ENCODE results near the gene KCTD13.
"Not testable (repeated sequence)": the region's sequence is repeated elsewhere in the genome, so short reads cannot be mapped to it uniquely, and the experiment has no call there.

The KCTD13 gene

DNA sequence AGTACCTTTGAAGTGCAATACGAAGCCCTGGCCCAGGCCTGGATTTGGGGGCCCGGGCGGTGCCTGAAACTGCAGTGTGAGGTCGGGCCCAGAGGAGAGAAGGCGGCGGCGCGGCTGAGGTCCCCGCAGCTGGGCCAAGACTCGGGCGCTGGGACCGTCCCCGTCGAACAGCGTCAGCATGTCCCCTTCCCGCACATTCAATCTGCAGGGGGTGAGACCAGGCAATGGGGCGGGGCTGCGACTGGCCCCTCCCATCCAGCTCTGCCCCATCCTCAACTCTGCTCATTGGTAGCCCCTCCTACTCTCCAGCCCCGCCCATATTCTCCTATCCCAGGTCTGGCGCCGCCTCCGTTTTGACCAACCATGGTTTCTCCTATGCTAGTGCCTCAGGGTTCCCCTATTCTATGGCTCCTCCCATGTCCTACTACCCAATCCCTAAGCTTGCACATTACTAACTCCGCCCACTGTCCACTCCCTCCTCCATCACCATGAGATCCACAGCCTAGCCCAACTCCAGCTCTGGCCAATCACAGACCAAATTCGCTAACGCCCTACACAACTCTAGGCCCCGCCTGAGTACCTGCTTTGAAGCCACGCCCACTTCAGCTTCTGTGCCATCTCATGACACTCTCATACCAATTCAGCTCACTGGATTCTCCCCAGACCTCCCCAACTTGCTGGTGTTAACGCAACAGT is 48.6 kb downstream of the KCTD13 start:
- no peak for DNase-seq

DNA sequence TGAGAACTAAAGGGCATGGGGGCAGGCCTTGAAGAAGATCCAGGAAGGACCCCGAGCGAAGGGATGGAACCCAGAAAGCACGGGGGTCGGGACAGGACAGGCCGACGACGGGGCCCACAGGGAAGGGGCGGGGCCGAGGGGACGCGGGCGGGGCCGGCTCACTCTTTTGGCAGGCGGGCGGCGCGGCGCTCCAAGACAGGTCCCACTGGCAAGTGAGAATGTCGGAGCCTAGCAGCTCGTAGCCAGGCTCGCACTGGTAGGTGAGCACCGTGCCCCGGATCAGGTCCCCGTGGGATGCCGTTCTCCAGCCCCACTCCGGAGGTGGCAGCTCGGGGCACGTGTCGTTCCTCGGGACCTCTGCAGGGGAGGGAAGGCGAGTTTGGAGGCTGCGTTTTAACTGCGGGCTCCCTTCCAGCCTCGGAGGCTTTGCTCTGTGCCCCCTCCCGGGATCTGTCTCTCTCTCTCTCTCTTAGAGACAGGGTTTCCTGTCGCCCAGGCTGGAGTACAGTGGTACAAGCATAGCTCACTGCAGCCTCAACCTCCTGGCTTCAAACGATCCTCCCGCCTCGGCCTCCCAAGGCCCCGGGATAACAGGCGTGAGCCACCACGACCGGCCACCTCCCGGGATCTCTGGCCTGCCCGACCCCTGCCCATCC is 49.3 kb downstream of the KCTD13 start:
- DNase-seq, result no peak

GRCh38 chr16:29876217-29876593 is 49.8 kb downstream of the KCTD13 start:
- DNase-seq, result no peak

- no peak for DNase-seq
These were observed 50.8 kb downstream of the KCTD13 start for GRCh38 chr16:29875206-29875605.

DNA sequence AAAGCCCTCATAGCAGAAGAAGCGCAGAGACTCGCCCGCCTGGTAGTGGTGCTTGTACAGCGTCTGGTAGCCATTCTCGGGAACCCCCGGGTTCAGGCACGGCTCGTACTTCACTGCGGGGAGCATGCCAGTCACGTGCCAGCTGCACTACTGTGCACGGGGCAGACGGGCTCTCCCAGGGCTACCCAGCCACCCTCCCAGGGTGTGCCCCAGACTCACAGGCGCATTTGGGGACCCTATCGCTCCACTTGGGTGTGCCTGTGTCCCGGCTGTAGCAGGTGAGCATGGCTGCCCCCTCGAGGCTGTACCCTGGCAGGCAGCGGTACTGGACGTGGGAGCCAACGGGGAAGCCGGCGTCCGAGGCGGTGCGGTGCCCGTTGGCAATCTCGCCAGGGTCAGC is 52.7 kb downstream of the KCTD13 start:
- DNase-seq, result no peak

GRCh38 chr16:29871822-29872546 is 54.0 kb downstream of the KCTD13 start:
- DNase-seq, result no peak

- DNase-seq, result not testable (repeated sequence)
These were observed 57.0 kb downstream of the KCTD13 start for GRCh38 chr16:29869067-29869466.

DNA sequence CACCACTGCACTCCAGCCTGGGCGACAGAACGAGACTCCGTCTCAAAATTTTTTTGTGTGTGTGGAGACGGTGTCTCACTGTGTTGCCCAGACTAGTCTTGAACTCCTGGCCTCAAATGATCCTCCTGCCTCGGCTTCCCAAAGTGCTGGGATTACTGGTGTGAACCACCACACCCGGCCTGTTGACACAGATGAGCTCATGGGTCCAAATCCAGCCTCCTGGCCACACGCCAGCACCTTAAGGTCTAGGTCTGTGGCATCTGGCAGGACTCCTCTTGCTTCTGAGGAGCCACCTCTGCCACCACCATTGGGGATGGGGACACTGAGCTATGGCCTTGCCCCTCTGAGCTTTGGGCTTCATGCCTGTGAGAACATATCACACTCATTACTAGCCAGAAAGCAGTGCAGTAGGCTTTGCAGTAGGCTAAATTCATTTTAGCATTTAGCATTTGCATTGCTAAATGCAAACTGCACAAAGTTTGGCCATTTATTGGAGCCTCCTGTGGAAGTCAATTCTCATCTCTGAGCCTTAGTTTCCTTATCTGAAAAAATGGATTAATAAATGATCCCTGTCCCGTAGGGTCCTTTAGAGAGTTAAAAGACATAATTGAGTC is 57.5 kb downstream of the KCTD13 start:
- no peak for DNase-seq

DNA sequence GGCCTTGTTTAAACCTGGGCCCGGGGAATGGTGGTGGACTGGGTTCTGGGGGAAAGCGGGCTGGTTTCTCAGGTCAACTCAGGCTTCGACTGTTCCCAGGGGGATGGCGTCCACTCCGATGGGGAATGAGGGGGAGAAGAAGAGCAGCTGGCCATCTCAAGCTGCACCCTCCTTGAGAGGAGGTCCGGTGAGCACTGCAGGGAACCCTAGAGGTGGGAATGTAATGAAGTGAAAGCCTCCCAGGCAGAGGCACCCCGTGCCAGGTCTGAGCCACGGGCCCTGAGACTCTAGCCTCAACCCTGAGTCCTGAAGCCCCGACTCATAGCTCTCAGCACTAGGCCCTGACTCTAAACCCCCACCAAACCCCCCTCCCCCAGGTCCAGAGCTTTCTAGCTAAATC is 61.8 kb downstream of the KCTD13 start:
- no peak for DNase-seq

DNA sequence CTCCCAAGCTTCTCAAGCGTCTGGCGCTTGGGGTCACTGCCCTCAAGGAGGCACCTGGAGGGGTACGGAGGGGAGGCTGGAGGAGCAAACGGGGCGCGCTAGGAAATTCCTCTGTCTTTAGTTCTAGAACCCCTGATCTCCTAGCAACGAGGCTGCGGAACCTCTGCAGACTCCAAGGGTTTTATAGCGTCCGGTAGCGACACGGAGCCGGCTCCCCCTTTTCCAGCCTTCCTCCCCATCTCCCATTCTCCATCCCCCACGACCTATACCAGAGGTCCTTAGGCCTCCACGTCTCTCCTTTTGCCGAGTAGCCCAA is 62.4 kb downstream of the KCTD13 start:
- no peak for DNase-seq

- peak; percentile 96 for DNase-seq
These were observed 63.0 kb downstream of the KCTD13 start, which contains the start of gene CDIPT for GRCh38 chr16:29862884-29863668. Gene CDIPT (minus strand): TSS chr16:29863226. CDS start chr16:29862857, 369 bp downstream.

DNA sequence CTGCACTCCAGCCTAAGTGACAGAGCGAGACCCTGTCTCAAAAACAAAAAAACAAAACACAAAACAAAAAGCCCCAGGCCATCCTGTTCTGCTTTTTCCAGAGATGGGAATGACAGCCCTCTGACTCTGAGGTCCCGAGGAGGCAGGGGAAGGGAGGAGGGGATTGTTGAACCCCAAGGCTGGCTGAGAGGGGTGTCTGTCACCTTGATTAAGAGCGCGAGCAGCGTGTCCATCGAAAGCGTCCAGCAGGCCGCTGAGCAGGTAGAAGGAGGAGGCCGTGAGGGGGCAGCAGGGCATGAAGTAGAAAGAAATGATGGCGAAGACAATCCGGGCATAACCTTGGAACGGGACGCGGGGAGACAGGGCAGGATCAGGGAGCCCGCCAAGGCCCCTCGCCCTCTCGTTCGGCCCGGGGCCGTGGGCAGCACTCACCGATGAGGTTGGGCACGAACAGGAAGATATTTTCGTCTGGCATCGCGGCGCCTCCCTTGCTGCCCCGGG is 63.6 kb downstream of the KCTD13 start:
- no peak for DNase-seq

GRCh38 chr16:29860218-29860617 is 65.8 kb downstream of the KCTD13 start:
- DNase-seq, result no peak

DNA sequence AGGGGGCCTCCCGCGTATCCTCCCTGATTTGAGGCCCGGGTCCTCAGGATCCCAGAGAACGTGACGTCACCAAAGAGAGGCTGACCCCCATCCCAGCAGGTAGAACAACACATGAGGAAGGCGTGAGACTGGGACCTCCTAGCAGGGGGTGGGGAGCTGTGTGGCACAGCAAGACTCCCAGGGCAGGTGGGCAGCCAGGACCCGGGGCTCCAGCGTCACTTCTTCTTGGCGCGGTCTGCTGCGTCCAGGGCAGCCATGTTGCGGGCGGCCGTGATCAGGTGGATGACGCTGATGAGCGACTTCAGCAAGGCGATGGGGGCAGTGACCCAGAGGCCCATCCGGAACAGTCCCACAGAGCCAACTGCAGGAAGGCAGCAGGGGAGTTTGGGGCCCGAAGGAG is 67.1 kb downstream of the KCTD13 start:
- no peak for DNase-seq

DNA sequence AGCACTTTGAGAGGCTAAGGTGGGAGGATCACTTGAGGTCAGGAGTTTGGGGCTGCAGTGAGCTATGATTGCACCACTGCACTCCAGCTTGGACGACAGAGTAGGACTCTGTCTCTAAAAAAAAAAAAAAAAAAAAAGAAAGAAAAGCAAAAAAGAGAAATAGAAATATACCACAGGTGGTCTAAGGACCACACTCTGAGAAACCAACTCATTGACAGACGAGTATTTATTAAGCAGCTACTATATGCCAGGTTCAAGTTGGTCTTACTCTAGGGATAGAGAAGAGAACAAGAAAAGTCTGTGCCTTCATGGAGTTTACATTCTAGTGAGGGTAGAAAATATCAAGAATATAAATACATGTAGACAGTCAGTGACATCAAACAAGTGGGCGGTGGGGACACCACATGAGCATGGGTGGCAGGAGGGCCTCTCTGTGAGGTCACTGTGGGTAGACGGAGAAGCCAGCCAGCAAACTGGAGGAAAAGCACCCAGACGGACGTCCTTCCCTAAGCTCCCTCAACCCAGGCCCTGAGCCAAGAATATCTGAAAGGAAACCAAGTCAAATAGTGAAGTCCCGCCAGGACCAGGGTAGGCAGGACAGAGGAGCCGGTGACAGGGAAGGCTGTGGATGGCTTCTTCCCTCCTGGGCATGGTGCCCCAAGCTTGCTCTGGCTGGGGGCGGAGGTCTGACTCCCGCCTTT is 67.7 kb downstream of the KCTD13 start:
- no peak for DNase-seq

- DNase-seq, result no peak
These were observed 68.8 kb downstream of the KCTD13 start for GRCh38 chr16:29857133-29857760.

All from femur (tissue), 1 donor.